GM18909 (cell line): ENCODE measurements around the gene GRK5.

Experiments used
- ATAC-seq: cut with Tn5 transposase; IDR thresholded peaks from one replicate; pipeline ENCODE4 v1.9.1; 2021; ENCODE audit warnings: mild to moderate bottlenecking; ENCODE audit not compliant: unreplicated experiment, poor library complexity

GRK5 gene

DNA sequence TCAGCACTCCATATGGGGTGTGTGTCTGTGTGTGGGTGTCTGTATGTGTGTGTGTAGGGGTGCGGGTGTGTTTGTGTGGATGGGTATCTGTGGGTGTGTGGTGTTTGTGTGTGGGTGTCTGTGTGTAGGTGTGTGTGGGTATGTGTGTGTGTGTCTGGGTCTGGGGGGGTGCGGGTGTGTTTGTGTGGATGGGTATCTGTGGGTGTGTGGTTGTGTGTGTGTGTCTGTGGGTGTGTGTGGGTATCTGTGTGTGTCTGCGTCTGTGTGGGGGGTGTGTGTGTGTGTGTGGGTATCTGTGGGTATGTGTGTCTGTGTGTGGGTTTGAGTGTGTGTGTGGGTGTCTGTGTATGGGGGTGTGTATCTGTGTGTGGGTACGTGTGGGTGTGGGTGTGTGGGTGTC lies 186.5 kb downstream of the GRK5 start:
- ATAC-seq = no peak

DNA sequence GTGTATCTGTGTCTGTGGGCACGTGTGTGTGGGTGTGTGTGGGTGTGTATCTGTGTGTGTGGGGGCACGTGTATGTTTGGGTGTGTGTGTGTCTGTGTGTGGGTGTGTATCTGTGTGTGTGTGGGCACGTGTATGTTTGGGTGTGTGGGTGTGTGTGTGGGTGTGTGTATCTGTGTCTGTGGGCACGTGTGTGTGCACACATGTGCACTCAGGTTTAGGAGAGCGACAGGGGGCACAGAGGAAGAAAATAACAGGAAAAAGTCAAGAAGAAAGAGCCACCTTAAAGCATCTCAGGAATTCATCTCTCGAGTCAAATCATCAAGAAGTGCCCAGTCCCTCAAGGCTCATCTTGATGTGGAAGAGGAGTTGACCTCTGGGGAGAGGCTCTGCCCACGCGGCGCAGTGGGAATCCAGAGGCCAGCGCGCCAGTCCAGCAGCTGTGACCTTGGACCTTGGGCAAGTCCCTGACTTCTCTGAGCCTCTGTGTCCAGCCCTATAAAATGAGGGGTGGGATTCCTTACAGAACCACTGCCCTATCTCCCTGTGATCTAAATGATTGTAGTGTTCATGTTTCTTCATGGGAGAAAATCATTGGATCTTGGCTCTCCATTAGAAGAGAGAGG lies 187.4 kb downstream of the GRK5 start:
- ATAC-seq = no peak

DNA sequence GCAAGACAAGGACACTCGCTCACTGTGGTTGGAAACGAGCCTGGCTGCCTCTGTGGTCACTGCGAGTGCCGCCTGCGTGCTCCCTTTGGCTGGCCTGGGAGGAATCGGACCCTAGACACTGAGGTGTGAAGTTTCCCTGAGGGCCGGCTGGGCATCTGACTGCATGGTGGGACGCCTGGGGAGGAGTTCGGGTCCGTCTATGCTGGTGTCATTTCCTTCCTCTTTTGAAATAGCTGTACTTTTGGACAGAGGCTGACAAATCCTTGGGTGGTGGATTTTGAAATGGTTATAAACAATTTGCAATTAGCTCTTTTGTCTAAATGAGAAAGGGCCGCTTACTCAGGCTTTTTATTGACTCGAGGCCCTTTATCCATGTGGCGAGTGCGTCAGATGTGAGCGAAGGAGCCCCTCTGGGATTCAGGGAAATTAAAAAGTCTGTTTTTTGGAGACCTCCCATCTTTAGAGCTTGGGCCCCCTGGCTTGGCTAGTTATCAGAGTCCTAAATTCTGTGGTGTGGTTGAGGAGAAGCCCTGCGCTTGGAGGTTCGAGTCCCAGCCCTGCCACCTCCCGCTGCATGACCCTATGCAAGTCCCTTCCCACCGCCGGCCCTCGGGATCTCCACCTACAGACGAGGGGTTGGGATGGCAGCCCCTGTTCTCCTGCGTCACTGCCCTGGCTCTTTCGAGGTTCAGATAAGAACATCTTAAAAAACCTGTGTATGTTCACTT lies 188.1 kb downstream of the GRK5 start:
- ATAC-seq = no peak

DNA sequence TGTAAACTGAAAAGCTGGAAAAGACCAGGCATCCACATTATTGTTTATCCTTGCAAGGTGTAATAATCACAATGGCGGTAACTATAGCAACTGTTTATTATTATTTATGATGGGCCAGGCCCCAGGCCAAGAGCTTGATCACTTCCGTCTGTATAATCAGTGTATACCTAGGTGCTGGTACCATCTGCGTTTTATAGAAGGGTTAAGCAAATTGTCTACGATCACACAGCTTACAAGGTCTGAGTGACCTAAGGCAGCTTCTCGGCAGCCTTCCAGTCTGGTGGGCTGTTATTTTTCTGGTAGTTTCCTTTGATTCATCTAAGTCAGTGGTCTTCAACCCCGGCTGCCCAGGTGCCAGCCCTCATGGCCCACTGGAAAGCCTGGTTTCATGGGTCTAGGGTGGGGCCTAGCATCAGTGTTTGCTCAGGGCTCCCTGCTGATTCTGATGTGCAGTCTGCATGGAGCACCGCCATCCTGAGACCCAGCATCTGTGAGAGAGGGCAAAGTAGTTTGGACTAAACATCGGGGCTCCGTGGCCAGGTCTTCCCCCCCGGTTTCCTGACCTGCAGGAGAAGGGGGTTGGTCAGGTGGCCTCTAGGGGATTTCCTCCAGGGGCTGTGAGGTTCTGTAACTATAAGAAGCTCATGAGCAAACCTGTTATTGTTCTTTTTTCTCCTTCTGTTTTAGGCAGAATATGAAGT lies 188.8 kb downstream of the GRK5 start:
- ATAC-seq = no peak

DNA sequence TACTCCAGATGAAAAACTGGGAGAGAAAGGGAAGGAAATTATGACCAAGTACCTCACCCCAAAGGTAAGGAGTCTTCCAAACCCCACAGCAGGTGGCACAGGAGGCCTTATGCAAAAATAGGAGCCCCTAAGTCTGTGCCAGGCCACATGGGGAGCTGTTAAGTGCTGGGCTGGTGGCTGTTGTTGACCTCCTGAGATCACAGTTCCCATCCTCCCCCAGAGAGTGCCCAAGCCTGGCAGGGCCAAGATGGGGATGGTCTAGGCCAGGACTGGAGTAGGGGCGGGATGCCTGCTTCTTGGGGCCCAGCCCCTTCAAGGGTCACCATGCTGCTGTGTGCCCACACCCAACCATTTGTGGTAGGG lies 189.3 kb downstream of the GRK5 start:
- ATAC-seq = no peak

DNA sequence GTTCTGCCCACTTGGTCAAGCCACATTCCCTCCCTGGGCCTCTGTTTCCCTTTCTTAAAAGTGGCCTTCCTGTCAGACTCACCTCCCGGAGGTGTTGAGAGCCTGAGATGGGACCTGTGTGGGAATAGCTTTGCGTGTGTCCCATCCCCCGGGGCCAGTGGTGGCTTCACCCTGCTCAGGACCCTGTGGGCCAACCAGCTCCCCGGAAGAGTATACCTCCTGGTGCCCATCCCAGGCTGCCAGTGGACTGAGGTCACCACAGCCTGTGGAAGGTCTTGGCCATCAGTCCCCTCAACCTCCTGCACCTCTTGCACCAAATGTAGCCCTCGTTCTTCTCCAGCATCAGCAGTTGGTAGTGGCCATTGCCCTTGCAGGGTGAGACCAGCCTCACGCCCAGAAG lies 190.0 kb downstream of the GRK5 start:
- no peak for ATAC-seq

DNA sequence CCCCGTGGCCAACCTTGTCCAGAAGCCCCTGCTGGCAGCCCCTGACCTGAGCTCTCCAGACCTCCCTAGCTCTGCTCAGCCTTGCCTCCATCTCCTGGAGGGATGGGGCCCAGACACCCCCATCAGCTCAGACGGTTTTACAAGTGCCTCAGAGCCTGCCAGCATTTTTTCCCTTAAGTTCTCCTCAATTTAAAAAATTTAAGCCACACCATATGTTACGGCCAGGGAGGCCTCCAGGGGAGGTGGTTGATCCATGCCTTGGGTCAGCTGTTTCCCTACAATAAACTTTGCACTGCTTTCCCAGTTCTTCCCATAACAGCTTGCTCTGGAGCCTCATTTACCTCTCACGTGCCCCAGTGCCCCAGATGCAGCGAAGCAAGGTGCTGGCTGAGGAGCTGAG lies 191.6 kb downstream of the GRK5 start:
- no peak for ATAC-seq

DNA sequence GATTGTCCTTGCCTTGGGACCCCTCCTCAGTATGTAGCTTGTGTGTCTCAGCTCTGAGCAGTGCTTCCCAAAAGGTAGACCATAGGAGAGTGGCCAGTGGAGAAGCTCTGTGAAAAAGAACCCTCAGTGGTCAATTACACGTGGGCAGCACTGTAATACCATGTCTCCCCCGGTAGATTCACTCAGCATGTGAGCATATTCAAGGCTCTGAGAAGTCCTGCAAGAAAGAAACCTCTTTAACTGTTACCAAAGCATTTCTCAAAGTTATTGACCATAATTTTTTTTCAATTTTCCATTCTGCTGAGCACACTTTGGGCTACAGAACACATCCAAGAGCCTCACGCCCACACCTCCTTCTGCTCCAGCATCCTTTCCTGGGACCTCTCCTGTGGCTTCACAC lies 192.1 kb downstream of the GRK5 start:
- no peak for ATAC-seq

DNA sequence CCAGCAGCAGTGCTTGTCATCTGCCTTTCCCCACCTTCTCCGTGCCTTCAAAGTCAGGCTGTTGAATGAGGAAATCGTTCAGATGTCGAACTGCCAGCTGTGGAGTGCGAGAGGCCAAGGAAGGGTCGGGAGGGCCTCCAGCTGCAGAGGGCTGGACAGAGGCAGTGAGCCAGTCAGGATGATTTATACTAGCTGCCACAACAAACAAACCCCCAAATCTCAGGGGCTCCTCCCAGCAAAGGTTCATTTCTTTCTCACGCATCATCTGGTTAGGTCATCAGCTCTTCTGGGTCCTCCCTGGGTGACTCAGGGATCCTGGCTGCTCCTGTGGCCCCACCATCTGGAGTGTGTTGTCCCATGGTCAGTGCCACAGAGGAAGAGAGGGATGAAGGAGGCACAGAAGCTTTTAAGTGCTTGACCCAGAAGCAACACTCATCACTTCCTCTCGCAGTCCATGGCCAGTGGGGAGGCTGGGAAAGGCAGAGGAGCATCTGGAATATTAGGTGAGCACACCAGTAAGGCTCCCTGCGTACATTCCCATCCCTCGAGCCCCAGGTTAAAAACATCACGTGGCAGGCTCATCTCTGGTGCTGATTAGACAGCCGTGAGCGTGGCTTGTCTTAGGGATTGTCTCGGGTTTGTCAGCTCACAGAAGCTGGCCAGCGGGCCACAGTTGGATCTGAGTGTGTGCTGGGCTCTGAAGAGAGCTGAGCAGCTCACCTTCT lies 194.5 kb downstream of the GRK5 start:
- no peak for ATAC-seq

DNA sequence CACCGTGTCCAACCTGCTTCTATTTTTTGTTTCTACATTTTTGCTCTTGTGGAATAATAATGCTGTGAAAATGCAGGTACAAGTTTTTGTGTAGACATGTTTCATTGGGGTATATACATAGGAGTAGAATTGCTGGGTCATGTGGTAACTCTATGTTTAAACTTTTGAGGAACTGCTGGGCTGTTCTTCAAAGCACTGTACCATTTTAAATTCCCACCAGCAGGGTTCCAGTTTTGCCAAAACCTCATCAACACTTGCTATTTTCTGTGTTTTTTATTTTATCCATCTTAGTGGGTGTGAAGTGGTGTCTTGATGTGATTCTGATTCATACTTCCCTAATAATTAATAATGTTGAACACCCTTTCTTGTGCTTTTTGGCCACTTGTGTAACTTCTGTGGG lies 196.6 kb downstream of the GRK5 start:
- ATAC-seq = no peak

DNA sequence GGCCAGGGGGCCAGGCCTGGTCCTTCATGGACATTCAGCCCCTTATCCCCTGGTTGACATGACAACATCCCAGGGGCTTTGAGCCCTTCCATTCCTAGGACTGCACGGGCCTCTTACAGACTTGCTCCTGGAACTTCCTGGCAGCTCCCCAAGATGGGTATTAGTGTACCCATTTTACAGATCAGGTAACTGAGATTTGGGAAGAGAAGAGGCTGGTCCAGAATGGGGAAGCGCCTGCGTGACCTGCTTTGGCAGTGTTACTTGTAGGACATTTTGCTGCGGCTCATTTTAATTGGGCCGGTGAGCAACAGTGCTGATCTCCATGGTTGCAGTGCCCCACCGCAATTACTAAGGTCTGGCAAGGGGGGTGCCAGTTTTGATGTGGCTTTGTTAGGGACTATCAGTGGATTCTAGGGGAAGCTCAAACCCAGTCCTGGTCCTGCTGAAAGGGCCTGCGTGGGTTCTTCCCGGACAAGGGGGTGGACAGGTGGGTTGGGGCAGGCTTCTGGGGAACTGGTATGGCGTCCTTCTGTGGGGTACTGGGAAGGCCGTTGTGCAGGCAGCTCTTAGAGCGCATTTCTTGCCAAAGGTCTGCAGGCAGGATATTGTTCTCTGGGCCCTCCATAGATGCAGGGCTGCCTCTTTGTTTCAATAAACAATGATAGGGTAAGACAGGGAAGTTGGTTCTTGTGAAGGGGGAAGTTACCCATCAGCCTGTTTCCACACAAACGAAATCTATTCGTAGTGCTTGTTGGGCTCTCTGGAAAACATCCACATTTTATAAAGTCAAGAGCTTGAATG lies 197.5 kb downstream of the GRK5 start:
- ATAC-seq = no peak

DNA sequence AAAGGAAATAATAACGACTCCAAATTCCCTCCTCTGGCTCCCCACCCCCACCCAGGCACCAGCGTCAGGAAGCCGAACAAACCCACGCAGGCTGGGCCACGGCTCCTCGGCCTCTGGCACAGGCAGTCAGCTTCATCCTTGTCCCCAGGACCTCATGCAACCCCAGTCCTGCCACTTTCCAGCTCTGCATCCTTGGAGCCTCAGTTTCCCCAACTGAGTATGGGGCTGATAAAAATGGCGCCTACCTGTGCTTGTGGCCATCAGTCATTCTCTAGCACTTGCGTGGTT lies 198.1 kb downstream of the GRK5 start:
- no peak for ATAC-seq

DNA sequence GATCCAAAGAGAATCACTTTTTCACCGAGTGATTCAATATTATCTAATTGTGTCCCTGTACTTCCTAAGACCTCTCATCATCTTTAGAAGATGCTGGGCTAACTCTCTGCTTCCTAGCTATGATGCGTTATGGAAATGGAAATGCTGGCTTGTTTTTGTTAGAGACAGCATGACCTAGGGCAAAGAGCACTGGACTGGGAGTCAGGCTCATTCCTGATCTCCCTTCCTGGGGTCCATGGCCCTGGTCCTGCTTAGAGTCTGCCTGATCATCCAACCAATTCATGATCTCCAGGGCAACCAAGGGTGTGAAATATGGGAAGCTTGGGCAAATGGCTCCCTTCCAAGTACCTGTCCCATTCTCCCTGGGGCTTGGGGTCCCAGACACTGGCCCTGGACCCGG lies 198.8 kb downstream of the GRK5 start:
- ATAC-seq = no peak

DNA sequence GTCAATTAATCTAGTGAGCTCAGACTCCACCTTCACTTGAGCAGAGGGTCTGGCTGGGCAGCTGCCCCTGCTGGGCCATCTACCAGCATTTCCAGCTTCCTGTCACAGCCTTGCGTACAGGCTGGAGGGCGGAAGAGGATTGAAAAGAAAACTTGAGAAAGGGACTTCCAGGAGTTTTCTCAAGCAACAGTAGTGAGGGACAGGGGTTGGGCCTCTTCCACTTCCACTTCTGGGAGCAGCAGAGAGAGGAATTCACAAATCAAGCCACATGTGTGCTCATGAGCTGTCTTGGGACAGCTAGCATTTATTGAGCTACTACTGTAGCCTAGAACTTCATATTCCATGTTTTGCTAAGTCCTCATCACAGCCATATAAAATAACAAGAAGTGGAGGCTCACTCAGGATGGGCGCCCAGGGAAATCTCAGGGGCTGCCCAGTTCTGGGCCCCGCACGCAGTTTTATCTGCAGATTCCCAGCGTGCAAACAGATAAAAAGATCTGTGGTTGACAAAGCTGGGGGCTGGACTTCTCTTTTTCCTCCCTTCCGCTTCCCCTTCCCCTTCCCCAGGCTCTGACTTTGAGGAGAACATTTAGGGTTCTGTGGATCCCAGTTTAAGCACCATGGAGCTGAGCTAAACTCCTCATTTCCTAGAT lies 199.4 kb downstream of the GRK5 start:
- no peak for ATAC-seq

DNA sequence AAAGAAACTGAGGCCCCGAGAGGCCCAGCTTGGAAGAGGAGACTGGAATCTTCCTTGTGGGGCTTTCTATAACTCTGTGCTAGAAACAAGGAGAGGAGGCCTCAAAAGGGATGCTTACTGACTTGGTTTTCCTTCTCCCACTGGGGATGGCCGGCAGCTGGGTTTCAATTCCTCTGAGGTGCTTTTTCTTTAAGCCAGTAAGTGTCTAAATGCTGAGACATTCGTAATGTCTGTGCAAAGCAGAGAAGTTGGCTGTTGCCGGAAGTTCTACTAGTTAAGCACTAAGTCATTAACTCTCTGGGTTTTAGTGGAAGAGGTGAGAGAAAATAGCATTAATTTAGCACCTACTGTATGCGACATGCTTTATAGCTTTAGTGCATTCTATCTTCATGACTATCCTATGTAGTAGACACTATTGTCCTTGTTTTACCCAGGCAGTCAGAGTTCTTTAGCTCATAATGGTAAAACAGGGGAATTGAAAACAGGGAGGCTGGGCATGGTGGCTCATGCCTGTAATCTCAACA lies 199.9 kb downstream of the GRK5 start:
- no peak for ATAC-seq

DNA sequence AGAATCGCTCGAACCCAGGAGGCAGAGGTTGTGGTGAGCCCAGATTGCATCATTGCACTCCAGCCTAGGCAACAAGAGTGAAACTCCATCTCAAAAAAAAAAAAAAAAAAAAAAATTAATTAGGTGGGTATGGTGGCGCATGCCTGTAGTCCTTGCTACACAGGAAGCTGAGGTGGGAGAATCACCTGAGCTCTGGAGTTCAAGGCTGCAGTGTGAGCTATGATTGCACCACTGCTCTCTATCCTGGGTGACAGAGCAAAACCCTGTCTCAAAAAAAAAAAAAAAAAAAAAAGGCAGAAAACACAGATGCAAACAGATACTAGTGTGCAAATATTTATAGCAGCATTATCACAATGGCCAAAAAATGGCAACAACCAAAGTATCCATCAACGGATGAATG lies 200.7 kb downstream of the GRK5 start:
- ATAC-seq = no peak

DNA sequence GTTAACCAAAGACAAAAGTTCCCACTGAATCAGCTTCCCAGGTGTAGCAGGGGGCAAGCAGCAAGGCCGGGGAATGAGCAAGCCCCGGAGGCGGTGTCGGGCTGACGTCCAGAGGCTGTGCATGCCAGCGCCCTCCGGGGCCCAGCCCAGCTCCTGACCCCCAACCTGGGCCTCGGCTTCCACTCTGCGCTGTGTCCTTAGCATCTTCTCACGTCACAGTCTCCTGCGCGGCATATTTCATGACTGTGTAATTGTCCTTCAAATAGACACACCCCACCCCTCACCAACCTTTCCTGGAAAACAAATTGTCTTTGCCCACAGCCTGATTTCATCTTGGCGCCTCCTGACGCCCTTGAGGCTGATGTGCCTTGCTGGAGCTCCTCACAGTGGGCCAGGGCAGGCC lies 201.6 kb downstream of the GRK5 start:
- no peak for ATAC-seq

DNA sequence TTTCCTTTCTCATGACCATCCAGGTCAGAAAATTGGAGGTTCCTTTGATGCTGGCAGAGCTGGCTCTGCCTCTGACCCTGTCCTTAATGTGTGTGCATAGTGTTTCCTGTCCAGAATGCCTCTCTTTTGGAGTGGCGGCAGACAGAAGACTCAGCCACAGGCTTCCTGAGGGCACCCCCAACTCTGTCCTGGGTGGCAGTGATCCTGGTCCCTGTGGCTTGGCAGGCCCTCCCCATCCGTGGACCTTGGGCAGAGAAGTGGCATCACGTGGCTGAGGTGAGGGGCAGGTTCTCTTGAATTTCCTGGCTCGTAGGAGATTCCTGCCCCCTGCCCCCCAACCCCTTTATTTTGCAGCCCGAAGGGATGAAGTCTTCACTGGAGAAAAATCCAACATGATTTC lies 202.0 kb downstream of the GRK5 start:
- ATAC-seq = no peak

DNA sequence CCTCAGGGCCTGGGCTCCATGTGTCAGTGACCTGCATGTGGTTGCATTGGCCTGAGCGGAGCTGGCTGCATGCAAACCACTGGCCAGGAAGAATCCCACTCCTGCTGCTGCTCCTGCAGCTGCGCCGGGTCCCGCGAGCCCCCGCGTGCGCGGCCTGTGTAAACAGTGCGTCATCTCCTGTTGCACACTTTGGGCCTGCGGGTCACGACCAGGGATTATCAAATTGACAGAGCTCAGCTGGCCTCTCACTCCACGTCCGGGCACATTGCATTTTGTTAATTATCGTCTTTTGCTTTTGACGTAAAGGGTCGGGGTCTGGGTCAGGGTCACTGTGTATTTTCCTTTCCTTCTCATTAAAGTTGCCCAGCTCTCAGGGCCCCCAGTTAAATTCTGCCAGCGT lies 202.5 kb downstream of the GRK5 start:
- ATAC-seq = no peak
